ENCODE data around the gene PCDH9.

PCDH9 gene

DNA sequence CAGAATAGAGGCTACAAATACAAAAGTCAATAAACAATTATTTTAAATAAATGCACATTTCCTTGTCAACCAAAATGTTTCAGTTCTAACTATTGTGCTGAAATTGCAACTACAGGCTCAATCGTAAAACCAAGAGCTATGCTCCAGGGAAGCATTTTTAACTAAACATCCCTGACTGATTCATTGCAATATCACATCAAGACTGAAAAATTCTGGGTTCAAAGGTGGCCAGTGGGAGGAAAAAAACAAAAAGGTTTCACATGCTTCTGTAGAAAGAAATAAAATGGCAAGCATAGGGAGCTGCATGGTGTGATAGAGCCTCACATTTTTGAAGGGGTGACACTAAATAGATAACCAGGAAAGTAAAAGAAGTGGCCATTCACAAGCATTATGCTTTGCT lies 862.8 kb downstream of the PCDH9 start:
- Histone ChIP-seq H3K27me3 (replicated peaks; ENCODE audit: control insufficient read depth, insufficient read depth, low read length) (no peaks in the 10 kb centered on the region), H3K4me1 (ENCODE audit: control insufficient read depth, insufficient read depth, low read length) (peaks cover 5% of the 10 kb centered on the region), H3K9ac (ENCODE audit: low read length) (no peak overlapping the region), H3K4me3 (ENCODE audit: low read length) (no peak overlapping the region), H3K9me3 (ENCODE audit: control insufficient read depth, low read length) (no peaks in the 10 kb centered on the region), H3K36me3 (ENCODE audit: control insufficient read depth, insufficient read depth, low read length, severe bottlenecking) (no peaks in the 10 kb centered on the region)
- peak; percentile 27 for DNase-seq (ENCODE audit: low read depth)

DNA sequence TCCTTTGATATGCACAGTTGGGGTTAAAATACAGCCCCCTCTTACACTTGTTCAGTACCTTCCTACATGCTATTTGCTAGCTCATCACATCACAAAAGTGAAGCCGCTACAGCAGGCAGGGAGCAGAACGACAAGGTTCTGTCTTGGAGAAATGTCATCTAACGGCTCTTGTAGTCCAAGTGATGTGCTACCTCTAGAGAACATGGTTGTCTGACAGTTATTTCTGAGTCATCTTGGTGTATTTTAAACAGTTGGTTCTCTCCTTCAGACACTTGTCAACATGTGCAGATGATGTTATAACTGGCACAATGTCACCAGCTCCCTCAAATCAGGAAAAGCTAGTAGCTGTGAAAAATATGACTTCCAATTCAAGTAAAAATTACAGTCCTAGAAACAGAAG lies 865.0 kb downstream of the PCDH9 start:
- no peak for DNase-seq (ENCODE audit: low read depth)
- peaks cover 5% of the 10 kb centered on the region for H3K4me1 ChIP-seq (ENCODE audit: control insufficient read depth, insufficient read depth, low read length)
- no peak overlapping the region for H3K4me3 ChIP-seq (ENCODE audit: low read length)

DNA sequence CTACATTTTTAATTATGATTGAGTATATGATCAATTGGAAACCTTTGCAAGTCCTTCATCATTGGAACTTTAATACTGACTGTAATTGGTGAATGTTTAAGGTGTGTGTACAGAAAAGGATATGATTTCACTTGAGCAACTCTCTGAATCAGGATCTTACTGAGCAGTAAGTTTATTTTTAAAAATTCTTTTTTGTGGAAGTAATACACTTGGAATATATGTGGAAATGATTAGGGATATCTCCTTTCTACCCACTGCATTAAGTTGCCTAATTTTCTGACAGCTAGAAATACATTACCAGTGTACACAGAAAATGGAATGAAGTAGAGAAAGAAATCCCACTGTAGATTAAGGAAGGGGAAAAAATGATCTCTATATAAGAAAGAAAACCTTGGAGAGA lies 865.8 kb downstream of the PCDH9 start:
- Histone ChIP-seq H3K9me3 (ENCODE audit: control insufficient read depth, low read length) (no peaks in the 10 kb centered on the region), H3K27me3 (replicated peaks; ENCODE audit: control insufficient read depth, insufficient read depth, low read length) (no peaks in the 10 kb centered on the region), H3K9ac (ENCODE audit: low read length) (no peak overlapping the region), H3K36me3 (ENCODE audit: control insufficient read depth, insufficient read depth, low read length, severe bottlenecking) (no peaks in the 10 kb centered on the region), H3K4me1 (ENCODE audit: control insufficient read depth, insufficient read depth, low read length) (no peaks in the 10 kb centered on the region), H3K4me3 (ENCODE audit: low read length) (no peak overlapping the region)
- DNase-seq (ENCODE audit: low read depth): no peak

More for the DNA sequence above, 865.0 kb downstream of the PCDH9 start:
- H3K36me3 ChIP-seq (ENCODE audit: control insufficient read depth, insufficient read depth, low read length, severe bottlenecking): no peaks in the 10 kb centered on the region
- H3K9ac ChIP-seq (ENCODE audit: low read length): no peak overlapping the region
- no peaks in the 10 kb centered on the region for H3K27me3 ChIP-seq (replicated peaks; ENCODE audit: control insufficient read depth, insufficient read depth, low read length)
- no peaks in the 10 kb centered on the region for H3K9me3 ChIP-seq (ENCODE audit: control insufficient read depth, low read length)

DNA sequence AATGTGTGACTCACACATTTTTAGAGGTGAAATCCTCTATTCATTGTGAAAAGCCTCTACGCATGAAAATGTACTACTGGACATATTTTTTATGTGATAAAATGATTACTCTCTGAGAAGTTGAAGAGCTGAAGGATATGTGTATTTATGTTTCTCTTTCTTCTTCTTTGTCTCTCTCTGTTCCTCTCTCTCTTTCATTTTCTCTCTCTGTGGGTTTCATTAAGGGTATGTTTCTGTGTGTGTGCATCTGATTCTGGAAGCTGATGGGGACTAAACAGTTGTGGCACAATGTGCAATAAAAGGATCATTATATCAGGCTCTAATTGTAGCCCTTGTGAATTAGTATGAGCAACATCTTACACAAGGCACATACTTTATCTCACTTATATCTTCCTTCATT lies 867.7 kb downstream of the PCDH9 start:
- H3K4me1 ChIP-seq (ENCODE audit: control insufficient read depth, insufficient read depth, low read length): no peaks in the 10 kb centered on the region
- no peaks in the 10 kb centered on the region for H3K36me3 ChIP-seq (ENCODE audit: control insufficient read depth, insufficient read depth, low read length, severe bottlenecking)
- no peak overlapping the region for H3K4me3 ChIP-seq (ENCODE audit: low read length)
- no peak for DNase-seq (ENCODE audit: low read depth)
- no peak overlapping the region for H3K9ac ChIP-seq (ENCODE audit: low read length)
- no peaks in the 10 kb centered on the region for H3K27me3 ChIP-seq (replicated peaks; ENCODE audit: control insufficient read depth, insufficient read depth, low read length)
- no peaks in the 10 kb centered on the region for H3K9me3 ChIP-seq (ENCODE audit: control insufficient read depth, low read length)

DNA sequence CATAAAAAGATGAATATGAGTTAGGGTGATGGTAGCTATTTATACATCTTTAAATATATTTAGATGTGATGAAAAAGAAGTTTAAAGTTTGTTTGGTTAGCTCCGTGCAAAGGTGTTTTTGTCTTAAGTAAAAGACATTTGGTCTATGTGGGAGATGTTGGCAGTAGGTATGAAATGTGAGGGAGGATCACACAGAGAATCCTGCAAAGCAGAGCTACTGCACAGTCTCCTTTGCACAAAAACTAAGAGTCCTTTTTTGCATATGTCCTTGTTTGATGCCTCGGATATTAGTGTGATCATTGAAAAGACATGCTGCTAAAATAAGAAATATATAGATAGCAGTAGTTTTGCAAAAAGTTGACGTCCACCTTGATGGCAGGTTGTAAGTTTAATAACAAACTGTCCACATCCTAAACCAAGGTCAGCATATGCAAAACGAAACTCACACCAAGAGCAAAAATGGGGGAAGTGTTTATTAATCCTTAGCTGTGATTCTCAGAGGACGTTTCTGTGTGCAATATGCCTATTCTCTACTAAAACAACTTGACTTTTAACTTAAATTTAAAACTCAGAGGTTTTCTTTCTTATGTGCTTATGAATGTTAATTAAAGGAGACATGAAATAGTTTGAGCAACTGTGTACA lies 870.1 kb downstream of the PCDH9 start:
- no peak for DNase-seq (ENCODE audit: low read depth)
- Histone ChIP-seq H3K4me3 (ENCODE audit: low read length) (no peak overlapping the region), H3K4me1 (ENCODE audit: control insufficient read depth, insufficient read depth, low read length) (no peaks in the 10 kb centered on the region), H3K9me3 (ENCODE audit: control insufficient read depth, low read length) (no peaks in the 10 kb centered on the region), H3K27me3 (replicated peaks; ENCODE audit: control insufficient read depth, insufficient read depth, low read length) (no peaks in the 10 kb centered on the region), H3K36me3 (ENCODE audit: control insufficient read depth, insufficient read depth, low read length, severe bottlenecking) (no peaks in the 10 kb centered on the region), H3K9ac (ENCODE audit: low read length) (no peak overlapping the region)

DNA sequence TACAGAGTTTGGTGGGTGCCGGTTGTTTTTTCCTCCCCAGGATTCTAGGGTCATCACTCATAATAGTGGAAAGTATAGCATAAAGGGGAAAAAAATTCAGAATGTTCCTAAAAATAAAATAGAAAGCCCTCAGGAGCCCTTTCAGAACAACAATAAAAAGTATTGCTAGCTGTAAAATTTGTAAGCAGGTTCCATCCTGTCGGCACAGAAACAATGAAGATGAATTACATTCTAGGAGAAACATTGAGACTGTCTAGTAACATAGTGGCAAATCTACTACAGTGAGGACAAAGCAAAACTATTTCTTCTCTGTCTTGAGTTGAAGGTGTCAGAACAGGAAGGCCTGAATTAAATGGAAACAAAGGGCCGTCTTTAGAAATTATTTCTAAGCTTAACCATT lies 870.7 kb downstream of the PCDH9 start:
- H3K4me3 ChIP-seq (ENCODE audit: low read length): no peak overlapping the region
- DNase-seq (ENCODE audit: low read depth): no peak
- H3K4me1 ChIP-seq (ENCODE audit: control insufficient read depth, insufficient read depth, low read length): no peaks in the 10 kb centered on the region
- no peaks in the 10 kb centered on the region for H3K9me3 ChIP-seq (ENCODE audit: control insufficient read depth, low read length)
- H3K36me3 ChIP-seq (ENCODE audit: control insufficient read depth, insufficient read depth, low read length, severe bottlenecking): no peaks in the 10 kb centered on the region
- no peak overlapping the region for H3K9ac ChIP-seq (ENCODE audit: low read length)
- no peaks in the 10 kb centered on the region for H3K27me3 ChIP-seq (replicated peaks; ENCODE audit: control insufficient read depth, insufficient read depth, low read length)

DNA sequence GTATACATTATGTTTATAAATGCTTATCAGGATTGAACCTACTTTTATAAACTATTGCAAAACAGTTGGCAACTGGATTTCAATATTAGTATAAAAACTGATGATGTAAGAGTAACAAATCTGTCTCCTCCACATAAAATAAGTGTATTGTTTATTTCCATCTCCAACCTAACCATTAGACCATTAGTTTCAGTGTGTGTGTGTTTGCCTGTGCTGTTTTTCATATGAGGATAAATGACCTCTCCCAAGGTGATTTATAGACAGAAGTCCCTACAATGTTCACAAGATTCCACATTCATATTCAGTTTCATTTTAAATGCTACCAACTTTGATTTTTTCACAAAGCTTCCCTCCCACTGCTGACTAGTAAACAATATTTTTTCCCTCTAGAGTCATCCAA lies 871.6 kb downstream of the PCDH9 start:
- Histone ChIP-seq H3K4me1 (ENCODE audit: control insufficient read depth, insufficient read depth, low read length) (no peaks in the 10 kb centered on the region), H3K27me3 (replicated peaks; ENCODE audit: control insufficient read depth, insufficient read depth, low read length) (no peaks in the 10 kb centered on the region), H3K9ac (ENCODE audit: low read length) (no peak overlapping the region), H3K4me3 (ENCODE audit: low read length) (no peak overlapping the region), H3K9me3 (ENCODE audit: control insufficient read depth, low read length) (no peaks in the 10 kb centered on the region), H3K36me3 (ENCODE audit: control insufficient read depth, insufficient read depth, low read length, severe bottlenecking) (no peaks in the 10 kb centered on the region)
- DNase-seq (ENCODE audit: low read depth): no peak

DNA sequence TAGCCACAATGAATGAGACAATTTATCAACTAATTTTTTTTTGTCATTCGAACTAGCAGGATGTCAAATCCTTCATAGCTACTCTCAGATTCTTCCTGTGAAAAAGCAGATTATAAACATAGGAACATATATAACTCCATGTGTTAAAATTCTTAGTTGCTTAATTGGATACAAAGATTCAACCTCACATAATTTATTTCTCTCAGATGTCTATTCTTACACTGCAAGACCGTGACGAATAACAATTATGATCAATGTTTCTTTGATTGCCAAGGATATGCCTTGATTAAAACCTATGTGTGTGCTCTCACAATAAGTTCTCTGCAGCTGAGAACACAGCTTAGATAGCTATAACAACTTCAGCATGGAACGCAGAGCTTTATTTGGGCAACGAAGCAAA lies 872.7 kb downstream of the PCDH9 start:
- no peaks in the 10 kb centered on the region for H3K36me3 ChIP-seq (ENCODE audit: control insufficient read depth, insufficient read depth, low read length, severe bottlenecking)
- no peaks in the 10 kb centered on the region for H3K9me3 ChIP-seq (ENCODE audit: control insufficient read depth, low read length)
- no peaks in the 10 kb centered on the region for H3K4me1 ChIP-seq (ENCODE audit: control insufficient read depth, insufficient read depth, low read length)
- H3K9ac ChIP-seq (ENCODE audit: low read length): no peak overlapping the region
- no peak overlapping the region for H3K4me3 ChIP-seq (ENCODE audit: low read length)
- DNase-seq (ENCODE audit: low read depth): no peak
- no peaks in the 10 kb centered on the region for H3K27me3 ChIP-seq (replicated peaks; ENCODE audit: control insufficient read depth, insufficient read depth, low read length)

DNA sequence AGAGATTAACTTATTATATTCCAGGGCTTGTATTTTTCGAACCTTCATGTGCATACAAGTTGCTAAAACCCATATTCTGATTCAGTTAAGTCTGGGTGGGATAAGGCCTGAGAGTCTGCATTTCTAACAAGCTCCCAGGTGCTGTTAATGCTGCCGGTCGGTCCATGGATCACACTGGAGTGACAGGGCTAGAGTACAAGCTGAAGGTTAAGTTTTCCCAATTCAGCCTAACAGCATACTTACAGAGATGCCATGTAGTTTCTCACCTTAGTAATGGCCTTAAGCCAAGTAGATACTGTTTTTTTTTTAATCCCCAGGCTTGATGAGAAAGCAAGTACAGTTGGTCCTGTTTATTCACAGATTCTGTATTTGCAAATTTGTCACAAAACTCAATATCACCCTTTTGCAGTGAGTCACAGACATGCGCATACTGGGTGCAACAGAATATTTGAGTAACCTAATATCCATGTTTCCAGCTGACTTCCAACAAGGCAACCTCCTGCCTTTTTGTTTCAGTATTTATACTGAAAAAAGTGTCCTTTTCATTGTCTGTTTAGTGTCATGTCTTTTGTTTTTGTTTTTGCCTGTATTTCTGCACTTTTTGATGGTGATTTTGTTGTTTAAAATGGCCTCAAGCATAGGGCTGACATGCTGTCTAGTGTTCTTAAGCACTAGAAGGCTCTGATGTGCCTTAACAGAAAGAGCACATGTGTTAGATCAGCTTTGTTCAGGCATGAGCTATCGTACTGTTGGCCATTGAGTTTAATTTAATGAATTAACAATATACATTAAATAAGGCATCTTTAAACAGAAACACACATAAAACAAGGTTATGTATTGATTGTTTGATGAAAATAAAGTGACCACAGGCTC lies 875.0 kb downstream of the PCDH9 start:
- H3K4me1 ChIP-seq (ENCODE audit: control insufficient read depth, insufficient read depth, low read length): no peaks in the 10 kb centered on the region
- H3K27me3 ChIP-seq (replicated peaks; ENCODE audit: control insufficient read depth, insufficient read depth, low read length): no peaks in the 10 kb centered on the region
- H3K4me3 ChIP-seq (ENCODE audit: low read length): no peak overlapping the region
- H3K36me3 ChIP-seq (ENCODE audit: control insufficient read depth, insufficient read depth, low read length, severe bottlenecking): no peaks in the 10 kb centered on the region
- H3K9ac ChIP-seq (ENCODE audit: low read length): no peak overlapping the region
- no peak for DNase-seq (ENCODE audit: low read depth)
- H3K9me3 ChIP-seq (ENCODE audit: control insufficient read depth, low read length): no peaks in the 10 kb centered on the region

DNA sequence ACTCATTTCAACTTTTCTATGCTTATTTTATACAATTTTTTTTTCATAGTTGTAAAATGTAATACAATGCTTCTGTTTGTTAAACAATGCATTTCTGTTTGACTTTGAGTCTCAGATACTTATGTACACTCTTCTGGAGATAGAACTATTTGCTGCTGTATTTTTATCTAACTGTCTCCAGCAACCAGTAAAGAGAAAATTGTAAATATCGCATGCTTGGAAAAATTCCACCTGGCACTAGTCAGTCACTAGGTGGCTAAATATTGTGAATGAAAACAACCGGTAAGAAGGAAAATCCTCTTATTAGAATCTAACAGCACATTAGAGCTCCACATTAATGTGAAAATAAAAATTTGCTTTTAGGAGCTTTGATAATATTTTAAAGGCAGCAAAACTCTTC lies 876.5 kb downstream of the PCDH9 start:
- Histone ChIP-seq H3K4me1 (ENCODE audit: control insufficient read depth, insufficient read depth, low read length) (peaks cover 6% of the 10 kb centered on the region), H3K36me3 (ENCODE audit: control insufficient read depth, insufficient read depth, low read length, severe bottlenecking) (no peaks in the 10 kb centered on the region), H3K4me3 (ENCODE audit: low read length) (no peak overlapping the region), H3K9ac (ENCODE audit: low read length) (no peak overlapping the region), H3K27me3 (replicated peaks; ENCODE audit: control insufficient read depth, insufficient read depth, low read length) (no peaks in the 10 kb centered on the region), H3K9me3 (ENCODE audit: control insufficient read depth, low read length) (no peaks in the 10 kb centered on the region)
- DNase-seq (ENCODE audit: low read depth): peak; percentile 4

DNA sequence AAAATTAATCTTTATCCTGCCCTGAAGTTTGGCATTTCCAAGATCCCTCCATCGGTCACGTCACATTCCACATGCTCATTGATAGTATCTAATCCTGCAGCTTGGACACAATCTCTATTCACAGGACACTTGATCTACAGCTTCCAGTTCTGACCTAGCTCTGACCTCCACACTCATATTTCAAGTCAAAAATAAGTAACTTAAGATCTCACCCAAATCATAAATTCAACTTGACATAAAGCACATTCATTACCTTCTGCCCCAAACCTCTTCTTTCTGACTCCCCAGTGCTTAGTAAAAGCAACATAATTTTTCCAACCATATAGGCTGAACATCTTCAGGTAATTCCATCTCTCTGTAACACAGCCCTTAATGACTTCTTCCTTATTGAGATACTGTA lies 880.2 kb downstream of the PCDH9 start:
- DNase-seq (ENCODE audit: low read depth): no peak
- no peaks in the 10 kb centered on the region for H3K36me3 ChIP-seq (ENCODE audit: control insufficient read depth, insufficient read depth, low read length, severe bottlenecking)
- no peaks in the 10 kb centered on the region for H3K9me3 ChIP-seq (ENCODE audit: control insufficient read depth, low read length)
- H3K4me1 ChIP-seq (ENCODE audit: control insufficient read depth, insufficient read depth, low read length): peaks cover 10% of the 10 kb centered on the region
- no peak overlapping the region for H3K4me3 ChIP-seq (ENCODE audit: low read length)
- no peaks in the 10 kb centered on the region for H3K27me3 ChIP-seq (replicated peaks; ENCODE audit: control insufficient read depth, insufficient read depth, low read length)
- no peak overlapping the region for H3K9ac ChIP-seq (ENCODE audit: low read length)
